Measurements from ENCODE around the gene KRTAP5-5.
"Not testable (repeated sequence)": the region's sequence is repeated elsewhere in the genome, so short reads cannot be mapped to it uniquely, and the experiment has no call there.

Gene KRTAP5-5

DNA sequence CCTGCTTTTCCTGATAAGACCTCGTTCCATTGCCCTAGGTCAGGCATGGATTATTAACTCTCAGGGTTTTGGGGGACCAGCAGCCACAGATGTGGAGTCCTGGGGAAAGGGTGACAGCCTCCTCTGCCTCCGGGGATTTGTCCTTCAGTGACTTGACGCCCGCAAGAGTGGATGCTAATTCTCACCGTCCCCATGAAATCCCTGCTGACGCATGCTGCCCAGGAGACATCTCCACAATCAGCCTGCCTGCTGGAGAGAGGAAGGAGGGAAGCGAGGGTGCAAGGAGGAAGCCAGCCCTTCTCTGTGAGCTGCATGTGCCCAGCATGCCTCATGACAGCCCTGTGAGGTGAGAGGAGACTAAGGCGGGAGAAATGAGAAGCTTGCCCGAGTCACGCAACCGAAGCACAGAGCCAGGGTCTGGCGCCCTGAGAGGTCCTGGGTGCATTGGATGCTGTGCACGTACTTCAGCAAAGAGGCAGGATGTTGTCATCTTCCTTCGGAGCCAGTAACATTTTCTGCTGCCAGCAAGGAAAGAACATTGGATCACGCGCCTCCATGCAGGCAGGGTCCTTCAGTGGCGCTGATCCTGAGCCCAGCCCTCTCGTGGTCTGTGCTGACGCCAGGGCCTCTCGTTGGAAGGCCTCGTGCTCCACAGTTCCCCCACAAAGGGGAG lies 40.1 kb downstream of the KRTAP5-5 start:
- TF ChIP-seq, protein P1, sequence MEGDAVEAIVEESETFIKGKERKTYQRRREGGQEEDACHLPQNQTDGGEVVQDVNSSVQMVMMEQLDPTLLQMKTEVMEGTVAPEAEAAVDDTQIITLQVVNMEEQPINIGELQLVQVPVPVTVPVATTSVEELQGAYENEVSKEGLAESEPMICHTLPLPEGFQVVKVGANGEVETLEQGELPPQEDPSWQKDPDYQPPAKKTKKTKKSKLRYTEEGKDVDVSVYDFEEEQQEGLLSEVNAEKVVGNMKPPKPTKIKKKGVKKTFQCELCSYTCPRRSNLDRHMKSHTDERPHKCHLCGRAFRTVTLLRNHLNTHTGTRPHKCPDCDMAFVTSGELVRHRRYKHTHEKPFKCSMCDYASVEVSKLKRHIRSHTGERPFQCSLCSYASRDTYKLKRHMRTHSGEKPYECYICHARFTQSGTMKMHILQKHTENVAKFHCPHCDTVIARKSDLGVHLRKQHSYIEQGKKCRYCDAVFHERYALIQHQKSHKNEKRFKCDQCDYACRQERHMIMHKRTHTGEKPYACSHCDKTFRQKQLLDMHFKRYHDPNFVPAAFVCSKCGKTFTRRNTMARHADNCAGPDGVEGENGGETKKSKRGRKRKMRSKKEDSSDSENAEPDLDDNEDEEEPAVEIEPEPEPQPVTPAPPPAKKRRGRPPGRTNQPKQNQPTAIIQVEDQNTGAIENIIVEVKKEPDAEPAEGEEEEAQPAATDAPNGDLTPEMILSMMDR (IDR thresholded peaks at IDR 0.05; ENCODE audit: low read depth, low read length, missing control alignments) = no peak
- no peak overlapping the region for H3K4me3 ChIP-seq (ENCODE audit: low read depth, low read length)
- in situ Hi-C loops (cut with HindIII; ENCODE audit: low sequenced_read_pairs) = no loop called here
- DNase-seq (ENCODE audit: low read depth) = no peak

DNA sequence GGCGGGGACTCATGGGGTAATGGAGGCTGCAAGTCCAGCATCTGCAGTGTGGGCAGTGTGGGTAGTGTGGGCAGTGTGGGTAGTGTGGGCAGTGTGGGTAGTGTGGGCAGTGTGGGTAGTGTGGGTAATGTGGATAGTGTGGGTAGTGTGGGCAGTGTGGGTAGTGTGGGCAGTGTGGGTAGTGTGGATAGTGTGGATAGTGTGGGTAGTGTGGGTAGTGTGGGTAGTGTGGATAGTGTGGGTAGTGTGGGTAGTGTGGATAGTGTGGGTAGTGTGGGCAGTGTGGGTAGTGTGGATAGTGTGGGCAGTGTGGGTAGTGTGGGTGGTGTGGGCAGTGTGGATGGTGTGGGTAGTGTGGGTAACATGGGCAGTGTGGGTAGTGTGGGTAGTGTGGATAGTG lies 40.9 kb downstream of the KRTAP5-5 start:
- not testable (repeated sequence) for DNase-seq (ENCODE audit: low read depth)

DNA sequence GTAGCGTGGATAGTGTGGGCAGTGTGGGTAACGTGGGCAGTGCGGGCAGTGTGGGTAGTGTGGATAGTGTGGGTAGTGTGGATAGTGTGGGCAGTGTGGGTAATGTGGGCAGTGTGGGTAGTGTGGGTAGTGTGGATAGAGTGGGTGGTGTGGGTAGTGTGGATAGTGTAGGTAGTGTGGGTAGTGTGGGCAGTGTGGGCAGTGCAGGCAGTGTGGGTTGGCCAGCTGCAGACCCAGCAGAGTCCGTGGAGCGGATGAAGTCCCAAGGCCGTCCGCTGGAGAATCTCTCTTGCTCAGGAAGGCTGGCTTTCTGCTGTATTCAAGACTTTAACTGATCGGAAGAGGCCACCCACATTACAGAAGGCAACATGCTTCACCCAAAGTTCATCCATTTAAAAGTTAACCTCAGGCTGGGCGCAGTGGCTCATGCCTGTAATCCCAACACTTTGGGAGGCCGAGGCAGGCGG lies 41.4 kb downstream of the KRTAP5-5 start:
- no peak overlapping the region for H3K4me3 ChIP-seq (ENCODE audit: low read depth, low read length)
- in situ Hi-C loops (cut with HindIII; ENCODE audit: low sequenced_read_pairs) = no loop called here
- TF ChIP-seq, protein P1 (IDR thresholded peaks at IDR 0.05; ENCODE audit: low read depth, low read length, missing control alignments) = no peak
- no peak for DNase-seq (ENCODE audit: low read depth)

More for the DNA sequence above, 40.9 kb downstream of the KRTAP5-5 start:
- H3K4me3 ChIP-seq (ENCODE audit: low read depth, low read length); in situ Hi-C loops (cut with HindIII; ENCODE audit: low sequenced_read_pairs): not testable (repeated sequence)

DNA sequence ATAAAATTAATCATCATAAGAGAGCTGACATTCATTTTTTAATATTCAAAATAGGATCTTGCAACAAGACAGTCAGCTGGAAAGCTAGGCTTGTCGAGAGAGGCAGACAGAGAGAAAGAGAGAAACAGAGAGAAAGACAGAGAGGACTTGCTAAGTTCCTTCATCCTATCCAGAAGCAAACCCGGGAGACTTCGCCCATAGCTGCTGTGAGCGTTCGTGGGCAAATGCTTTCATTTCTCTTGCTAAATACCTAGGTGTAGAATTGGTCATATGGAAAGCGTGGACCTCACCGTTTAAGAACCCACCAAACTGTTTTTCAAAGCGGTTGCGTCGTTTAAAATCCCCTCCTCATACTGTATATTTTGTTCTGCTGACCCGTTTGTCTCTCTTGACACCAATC lies 42.1 kb downstream of the KRTAP5-5 start:
- DNase-seq (ENCODE audit: low read depth) = no peak
- TF ChIP-seq, protein P1 (IDR thresholded peaks at IDR 0.05; ENCODE audit: low read depth, low read length, missing control alignments) = no peak
- in situ Hi-C loops (cut with HindIII; ENCODE audit: low sequenced_read_pairs) = no loop called here
- no peak overlapping the region for H3K4me3 ChIP-seq (ENCODE audit: low read depth, low read length)

DNA sequence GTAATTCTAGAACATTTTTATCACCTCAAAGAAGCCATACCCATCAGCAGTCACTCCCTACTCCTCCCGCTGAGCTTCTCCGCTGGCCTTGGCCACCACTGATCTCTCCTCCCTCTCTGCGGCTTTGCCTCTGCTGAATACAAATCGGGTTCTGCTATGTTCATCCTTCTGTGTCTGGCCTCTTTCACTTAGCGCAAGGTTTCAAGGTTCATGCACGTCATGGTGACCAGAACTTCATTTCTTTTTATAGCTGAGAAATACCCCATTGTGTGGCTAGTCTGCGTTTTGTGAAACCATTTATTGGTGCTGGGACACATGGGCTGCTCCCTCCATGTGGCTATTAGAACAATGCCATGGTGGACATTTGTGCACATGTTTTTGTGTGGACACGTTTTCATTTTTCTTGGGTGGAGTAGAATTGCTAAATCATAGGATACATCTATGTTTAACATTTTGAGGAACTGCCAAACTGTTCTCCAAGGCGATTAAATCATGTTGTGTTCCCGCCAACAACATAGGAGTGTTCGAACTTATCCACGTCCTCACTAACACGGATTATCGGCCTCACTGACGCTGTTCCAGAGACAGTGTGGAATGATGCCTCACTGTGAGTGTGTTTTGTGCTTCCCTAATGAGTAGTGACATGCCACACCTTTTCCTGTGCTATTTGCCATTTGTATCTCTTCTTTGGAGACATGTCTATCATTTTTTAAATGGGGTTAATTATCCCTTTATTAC lies 43.2 kb downstream of the KRTAP5-5 start:
- no peak overlapping the region for H3K4me3 ChIP-seq (ENCODE audit: low read depth, low read length)
- in situ Hi-C loops (cut with HindIII; ENCODE audit: low sequenced_read_pairs) = no loop called here
- TF ChIP-seq, protein P1 (IDR thresholded peaks at IDR 0.05; ENCODE audit: low read depth, low read length, missing control alignments) = no peak
- no peak for DNase-seq (ENCODE audit: low read depth)

DNA sequence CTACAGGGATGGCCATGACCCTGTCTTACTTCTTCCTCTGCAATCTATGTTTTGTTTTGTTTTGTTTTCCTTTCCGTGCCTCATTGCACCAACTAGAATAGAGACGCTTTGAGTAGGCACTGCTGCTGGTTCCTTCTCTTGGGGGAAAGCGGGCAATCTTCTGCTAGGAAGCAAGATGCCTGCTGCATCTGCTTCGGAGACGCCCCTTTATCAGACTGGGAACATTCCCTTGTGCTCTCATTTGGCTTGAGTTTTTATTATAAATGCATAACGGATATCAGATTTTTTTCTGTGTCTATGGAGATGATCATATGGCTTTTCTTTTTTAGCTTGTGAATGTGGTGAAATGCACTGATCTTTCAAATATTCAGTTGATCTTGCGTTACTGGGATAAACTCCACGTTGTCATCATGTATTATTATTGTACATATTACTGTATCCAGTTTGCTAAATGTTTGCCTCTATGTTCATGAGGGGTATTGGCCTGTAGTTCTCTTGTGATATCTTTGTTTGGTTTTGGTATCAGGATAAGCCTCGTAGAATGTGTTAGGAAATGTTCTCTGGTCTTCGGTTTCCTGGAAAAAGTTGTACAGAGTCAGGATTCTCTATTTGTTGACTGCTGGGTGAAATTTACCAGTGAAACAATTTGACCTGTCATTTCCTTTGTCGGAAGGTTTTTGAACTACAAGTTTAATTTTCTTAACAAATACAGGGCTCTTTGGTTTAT lies 44.0 kb downstream of the KRTAP5-5 start:
- DNase-seq (ENCODE audit: low read depth) = no peak
- in situ Hi-C loops (cut with HindIII; ENCODE audit: low sequenced_read_pairs) = no loop called here
- H3K4me3 ChIP-seq (ENCODE audit: low read depth, low read length) = no peak overlapping the region
- TF ChIP-seq, protein P1 (IDR thresholded peaks at IDR 0.05; ENCODE audit: low read depth, low read length, missing control alignments) = no peak
